NCI-H82 (cell line): ENCODE measurements around the gene CHST13.
A peak's percentile ranks its signal among the peaks of the same experiment; 100 is the strongest.
"Not testable (repeated sequence)": the region's sequence is repeated elsewhere in the genome, so short reads cannot be mapped to it uniquely, and the experiment has no call there.

Experiments used
- DNase-seq: peaks from one replicate; lab custom pipeline; 2025; lab: John Stamatoyannopoulos, UW

The CHST13 gene

DNA sequence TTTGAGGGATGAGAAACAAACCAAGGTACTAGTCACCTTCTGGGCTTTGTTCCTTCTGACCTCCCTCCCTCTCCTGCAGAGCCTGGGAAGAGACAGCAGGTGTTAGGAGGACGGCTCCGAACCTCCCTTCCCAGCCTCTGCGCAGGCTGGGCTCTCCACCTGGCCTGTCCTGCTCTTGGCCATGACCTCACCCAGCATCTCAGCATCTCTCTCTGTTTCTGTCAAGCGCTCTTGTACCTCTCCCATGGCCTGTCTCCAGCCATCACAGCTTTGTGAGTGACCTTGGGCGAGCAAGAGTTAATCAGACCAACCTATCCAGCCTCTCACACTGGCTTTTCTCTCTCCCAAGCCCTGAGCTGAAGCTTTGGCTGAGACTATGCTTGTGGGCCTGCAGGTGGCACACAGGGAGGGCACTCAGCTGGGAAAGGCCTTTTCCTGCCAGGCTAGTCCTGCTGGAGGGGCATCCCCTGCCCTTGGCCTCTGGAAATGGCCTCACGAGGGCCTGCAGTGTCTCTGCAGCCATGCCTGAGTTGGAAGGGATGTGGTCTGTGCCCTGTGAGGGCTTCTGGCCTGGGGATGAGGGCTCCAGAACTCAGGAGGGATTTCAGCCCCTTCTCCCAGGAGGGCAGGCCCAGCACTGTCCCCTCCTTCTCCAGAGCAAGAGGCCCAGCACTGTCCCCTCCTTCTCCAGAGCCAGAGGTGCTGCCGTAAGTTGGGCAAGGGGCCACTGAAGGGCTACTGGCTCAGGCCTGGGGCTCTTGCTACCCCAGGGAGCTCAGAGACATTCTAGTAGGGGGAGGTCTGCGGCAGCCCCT is 2.1 kb downstream of the CHST13 start:
- no peak for DNase-seq

DNA sequence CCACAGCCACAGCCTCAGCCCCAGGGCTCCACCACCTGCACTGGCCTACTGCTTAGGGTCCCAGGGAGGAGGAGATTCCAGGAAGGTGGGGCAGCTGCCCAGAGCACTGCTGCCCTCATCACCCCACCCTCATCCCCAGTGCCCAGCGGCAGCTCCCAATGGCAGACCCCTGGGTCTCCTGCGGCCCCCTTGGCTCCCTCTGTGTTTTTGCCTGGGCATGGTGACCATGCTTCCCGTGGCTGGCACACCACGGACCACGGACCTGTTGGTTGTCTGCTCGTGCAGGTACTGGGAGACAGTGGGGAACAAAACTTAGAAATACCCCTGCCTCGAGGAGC is 2.7 kb downstream of the CHST13 start:
- DNase-seq = no peak

DNA sequence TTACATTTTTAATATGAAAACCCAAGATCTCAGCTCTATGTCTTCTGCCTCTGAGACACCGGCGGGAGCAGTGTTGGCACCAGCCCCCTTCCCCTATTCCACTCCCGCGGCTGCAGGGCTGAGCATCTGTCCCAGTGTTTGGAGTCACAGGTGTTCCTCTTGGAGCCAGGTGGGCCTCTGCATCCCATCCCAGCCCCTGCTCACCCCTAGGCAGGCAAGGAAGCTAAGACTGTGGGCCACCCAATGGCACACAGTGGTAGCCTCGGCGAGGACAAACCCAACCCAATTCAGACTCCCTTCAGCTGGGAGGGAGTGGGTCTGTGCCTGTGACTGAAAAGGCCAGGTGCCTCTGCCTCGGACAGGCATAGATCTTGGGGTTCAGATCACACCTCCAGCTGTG is 3.1 kb downstream of the CHST13 start:
- DNase-seq = no peak

DNA sequence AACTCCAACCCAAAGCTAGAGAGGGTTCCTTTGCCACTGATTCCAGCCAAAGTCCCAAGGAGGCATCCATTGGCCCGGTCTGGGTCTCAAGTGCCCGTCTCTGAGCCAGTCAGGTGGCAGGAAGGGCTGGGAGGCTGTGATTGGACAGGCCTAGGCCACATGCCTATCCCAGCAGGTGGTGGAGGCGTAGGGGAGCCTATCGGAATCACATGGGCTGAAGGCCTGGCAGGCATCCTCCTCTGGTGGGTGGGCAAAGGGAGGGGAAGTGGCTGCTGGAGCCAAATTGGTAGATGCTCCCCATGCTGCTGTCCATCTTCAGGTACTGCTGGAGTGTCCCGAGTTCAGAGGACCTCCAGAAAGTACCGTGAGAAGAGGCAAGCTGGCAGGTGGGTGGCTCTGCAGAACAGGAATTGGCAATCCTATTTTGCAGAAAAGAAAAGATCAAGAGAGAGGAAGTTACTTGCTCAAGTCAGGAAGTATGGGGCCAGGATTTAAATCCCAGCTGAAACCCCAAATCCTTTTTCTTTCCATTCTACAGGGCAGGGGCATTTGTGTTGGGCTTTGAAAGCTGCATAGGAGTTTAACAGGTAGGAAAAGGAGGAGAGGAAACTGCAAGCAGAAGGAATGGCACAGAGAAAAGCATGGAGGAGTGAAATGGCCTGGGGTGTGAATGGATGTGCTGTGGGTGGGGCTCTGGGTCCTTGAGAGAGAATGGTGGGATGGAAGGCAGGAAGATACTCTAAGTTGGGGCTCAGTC is 3.7 kb downstream of the CHST13 start:
- peak; percentile 33 for DNase-seq

DNA sequence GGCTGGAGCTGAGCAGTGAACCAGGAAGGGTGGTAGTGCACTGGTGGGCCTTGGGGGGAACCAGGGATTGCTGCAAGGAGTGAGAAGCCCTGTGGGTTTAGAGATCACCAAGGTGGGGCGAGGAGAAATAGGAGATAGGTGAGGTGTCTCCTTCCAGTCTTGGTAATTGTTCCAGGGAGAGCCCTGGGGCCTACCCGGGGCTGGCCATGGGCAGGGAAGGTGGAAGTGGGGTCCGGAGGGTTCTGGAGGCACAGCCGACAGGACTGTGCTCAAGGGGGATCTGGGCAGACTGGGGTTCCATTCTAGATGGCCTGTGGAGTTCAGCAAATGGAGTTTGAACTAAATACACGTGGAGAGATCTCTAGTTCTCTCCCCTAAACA is 4.5 kb downstream of the CHST13 start:
- no peak for DNase-seq

DNA sequence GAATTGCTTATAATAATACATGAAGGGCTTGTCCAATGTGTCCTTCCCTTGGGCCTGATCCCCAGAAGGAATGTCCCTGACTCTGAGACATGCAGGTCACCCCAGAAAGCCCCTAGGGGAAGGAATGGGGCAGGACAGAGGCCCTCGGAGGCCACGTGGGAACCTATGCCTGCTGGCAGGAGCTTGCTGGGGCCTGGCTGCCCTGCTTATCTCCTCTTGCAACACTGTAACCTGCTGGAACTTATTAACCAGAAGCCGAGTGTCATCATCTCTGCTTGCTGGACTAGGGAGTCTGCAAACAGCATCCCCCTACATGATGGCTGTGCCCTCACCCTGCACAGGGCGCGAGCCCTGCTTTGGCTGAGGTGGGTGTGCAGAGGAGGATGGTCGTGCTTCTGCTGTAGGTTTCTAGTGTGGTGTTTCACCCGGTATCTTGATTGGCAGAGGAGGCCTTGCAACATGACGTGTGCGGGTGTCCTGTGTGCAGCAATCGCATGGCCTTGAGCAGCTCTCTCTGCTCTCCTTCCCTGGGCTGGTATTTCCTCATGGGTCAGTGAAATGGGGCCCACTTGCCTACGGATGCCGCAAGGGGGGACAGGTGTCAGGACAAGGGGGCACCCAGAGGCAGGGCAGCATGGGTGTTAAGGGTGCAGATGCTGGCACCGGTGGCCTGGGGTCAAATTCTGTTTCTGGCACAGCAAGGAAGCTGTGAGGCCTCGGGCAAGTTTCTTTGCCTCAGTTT is 5.0 kb downstream of the CHST13 start:
- no peak for DNase-seq

DNA sequence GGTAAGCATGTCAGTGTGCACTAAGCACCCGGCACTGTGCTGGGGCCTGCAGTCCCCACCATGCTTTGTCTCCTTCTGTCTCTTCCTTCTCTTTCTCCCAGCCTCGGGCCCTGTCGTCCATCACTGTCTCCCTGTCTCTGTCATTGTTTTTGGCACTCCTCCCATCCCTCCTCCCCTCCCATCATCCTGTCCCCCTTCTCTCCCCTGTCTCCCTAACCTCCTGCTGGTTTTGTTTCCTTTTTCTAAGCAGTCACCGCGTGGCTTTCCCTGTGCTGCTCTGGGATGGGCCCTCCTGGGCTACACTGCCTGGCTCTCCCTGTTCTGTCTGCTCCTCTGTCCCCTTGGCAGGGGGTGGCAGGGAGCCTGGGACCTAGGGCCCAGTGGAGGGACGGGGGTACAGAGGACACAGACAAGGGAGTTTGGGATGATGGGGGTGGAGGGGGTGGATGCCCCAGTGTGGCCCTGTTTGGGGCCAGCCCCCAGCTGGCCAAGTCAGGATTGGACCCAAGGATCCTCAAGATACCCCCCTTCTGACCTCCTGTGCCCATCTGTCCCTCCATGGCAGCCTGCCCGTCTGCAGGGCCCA is 5.7 kb downstream of the CHST13 start:
- DNase-seq = no peak

DNA sequence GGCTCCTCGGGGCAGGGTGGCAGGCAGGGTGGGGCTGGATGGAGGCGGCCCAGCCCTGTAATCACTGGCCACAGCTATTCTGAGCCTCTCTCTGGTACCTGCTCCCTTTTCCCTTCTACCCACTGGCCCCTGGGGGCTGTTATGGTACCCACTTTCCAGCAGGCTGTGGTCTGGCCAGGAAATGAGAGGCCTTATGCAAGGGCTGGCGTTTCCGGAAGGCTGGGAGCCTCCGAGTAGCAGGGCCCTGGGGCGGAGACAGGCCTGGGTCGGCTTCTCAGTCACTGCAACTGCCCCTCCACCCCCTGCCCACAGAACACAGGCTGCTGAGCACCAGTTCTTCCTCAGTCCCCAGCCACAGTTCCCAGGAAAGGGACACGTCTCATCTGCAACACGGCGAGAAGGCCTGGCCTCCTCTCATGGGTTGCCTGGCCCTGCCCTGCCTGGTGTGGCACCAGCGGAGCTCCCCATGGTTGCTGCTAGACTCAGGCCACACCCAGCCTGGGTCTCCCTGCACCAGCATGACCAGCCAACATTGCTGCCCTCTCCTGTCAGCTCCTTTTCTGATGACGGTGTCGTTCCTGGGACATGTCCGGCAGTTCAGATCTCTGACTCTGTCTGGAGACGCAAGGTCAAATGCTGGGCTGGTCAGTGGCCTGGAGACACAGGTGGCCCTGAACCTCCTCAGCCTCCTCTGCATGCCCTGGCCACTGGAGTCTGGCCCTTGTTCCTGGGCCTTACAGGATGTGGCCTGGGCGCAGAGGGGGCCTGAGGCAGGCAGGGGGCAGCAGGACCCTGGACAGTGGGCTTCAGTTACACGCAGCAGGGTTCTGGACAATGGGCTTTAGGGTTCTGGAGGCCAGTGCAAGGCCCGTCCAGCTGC is 6.5 kb downstream of the CHST13 start:
- DNase-seq = no peak

DNA sequence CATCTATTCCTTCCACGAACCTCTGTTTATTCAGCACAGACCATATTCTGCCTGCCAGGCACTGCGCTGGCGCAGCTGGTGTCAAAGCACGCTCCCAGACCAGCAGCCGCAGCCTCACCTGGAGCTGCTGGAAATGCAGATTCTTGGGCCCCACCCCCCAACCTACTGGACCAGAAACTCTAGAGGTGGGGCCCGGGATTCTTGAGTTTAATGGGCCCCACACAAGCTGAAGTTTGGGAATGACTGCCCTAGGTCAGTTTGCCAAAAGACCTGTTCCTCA is 7.0 kb downstream of the CHST13 start:
- DNase-seq = no peak

DNA sequence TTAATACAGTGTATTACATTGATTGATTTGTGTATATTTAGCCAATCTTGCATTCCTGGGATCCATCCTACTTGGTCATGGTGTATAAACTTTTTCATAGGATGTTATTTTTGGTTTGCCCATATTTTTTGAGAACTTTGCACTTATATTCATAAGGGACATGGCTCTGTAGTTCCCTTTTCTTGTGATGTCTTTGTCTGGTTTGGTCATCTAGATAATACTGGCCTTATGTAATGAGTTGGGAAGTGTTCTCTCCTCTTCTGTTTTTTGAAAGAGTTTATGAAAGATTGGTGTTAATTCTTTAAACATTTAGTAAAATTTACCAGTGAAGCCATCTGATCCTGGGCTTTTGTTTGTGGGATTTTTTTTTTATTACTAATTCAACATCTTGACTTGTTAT is 9.6 kb downstream of the CHST13 start:
- DNase-seq = no peak

DNA sequence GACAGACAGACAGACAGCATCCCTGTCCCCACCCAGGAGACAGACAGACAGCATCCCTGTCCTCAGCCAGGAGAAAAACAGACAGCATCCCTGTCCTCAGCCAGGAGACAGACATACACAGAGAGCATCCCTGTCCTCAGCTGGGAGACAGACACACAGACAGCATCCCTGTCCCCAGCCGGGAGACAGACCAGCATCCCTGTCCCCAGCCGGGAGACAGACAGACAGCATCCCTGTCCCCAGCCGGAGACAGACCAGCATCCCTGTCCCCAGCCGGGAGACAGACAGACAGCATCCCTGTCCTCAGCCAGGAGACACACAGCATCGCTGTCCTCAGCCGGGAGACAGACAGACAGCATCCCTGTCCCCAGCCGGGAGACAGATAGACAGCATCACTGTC is 10.8 kb downstream of the CHST13 start:
- DNase-seq = not testable (repeated sequence)

DNA sequence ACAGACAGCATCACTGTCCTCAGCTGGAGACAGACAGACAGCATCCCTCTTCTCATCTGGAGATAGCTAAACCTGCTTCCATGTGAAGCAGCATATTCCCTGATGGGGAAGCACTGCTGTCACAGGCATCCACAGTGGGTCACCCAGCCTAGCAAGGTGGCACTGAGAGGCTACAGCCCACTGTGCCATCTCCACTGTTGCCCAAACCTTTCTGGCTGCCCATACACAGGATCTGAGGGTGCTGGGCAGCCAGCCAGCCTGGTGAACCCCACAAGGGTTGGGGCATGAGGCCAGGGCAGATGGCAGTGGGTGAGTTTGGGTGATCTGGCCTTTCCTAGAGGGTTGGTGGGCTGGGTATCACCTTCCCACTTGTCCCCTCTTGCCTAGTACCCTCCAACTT is 11.7 kb downstream of the CHST13 start:
- no peak for DNase-seq

DNA sequence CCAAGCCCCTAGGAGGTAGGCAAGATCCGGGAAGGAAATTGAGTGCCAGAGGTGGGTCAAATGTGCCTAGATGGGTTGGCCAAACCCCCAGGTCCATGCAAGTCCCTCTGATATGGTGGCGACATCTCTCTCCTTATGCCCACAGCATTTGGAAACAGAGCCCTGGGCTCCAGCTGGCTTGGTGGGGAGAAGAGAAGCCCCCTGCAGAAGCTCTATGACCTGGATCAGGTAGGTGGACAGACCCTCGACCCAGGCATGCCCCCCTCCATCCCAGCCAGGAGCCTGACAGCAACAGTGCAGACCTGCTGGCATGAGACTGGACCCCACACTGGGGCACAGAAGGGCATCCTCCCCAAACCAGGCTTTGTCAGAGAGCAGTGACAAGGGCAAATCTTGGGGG is 12.2 kb downstream of the CHST13 start:
- DNase-seq = no peak

DNA sequence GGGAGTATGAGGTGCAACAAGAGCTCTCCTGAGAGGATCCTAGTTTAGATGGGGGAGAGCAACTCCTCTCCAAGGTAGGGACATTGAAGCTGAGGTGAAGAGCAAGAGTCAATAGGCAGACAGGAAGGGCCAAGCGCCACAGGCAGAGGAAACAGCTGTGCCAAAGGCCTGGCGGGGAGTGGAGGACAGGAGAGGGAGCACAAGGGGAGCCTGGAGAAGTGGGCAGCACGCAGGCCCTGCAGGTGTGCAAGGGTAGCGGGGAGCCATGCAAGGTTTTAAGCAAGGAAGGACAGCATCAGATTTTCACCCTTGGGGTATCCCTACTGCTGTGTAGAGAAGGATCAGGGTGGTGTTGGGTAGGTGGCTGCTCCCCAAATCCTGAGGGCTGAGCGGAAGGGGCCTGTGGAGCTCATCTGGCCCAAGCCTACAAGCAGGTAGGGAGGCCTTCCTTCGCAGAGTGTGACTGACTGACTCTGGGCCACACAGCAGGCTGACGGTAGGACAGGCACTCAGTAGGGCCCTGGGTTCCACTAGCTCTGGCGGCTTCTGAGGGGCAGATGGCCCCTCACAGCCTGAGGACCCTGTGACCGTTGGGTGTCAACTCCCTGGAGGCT is 13.3 kb downstream of the CHST13 start:
- DNase-seq = no peak

DNA sequence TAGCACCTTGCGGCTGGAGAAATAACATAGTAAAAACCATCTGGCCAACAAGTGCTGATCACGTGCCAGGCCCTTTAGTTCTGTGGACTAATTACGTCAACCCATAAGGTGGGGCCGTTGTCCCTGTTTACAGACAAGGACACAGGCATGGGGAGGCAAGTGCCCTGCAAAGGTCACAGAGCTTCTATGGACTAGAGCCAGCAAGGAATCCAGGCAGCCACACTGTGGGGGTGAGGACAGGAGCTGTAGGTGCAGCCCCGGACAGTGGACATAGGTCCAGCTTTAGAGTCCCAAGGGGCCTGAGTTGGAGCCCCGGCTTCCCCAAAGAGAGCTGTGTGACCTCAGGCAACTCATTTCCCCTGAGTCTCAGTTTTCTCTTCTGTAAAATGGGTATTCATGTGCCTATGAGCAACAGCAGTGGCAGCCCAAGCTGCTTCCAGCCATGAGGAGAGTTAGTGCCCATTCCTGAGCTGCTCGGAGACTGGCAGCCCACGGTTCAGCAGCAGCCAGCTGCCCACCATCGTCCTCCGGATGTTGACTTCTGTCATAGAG is 13.9 kb downstream of the CHST13 start:
- peak; percentile 76 for DNase-seq

DNA sequence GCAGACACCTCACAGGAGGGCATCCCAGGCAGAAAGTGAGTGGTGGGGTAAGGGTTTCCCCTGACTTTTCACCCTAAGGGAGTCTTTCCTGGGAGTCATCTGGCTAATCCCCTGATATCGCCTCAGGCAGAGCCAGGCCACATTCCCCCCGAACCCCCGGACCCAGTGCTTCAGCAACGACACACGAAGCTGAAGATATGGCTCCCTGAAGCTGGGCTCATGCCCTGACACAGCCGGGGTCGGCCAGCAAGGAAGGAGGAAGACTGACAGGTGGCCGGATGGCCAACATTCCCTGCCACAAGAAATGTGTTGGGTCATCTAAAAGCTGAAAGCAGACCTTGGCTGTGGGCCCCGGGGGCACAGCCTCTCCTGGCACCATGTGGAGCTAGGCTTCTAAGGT is 14.4 kb downstream of the CHST13 start:
- DNase-seq = no peak

DNA sequence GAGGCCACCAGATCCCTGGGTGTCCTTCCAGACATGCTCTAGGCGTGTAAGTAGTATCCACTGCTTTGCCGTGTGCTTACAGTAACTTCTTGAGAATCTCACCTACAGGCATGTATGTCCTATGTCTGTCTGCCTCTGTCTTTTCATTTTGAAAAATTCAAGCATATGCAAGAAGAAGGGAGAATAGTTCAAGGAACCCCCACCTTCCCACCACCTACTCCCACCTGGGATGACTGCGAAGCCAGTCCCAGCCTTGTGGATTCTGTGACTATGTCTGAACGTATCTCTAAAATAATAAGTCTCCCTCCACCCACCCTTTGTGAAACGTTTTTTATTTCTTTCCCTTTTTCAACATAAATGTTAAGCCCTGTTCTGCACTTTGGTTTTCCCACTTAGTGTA is 15.0 kb downstream of the CHST13 start:
- no peak for DNase-seq

DNA sequence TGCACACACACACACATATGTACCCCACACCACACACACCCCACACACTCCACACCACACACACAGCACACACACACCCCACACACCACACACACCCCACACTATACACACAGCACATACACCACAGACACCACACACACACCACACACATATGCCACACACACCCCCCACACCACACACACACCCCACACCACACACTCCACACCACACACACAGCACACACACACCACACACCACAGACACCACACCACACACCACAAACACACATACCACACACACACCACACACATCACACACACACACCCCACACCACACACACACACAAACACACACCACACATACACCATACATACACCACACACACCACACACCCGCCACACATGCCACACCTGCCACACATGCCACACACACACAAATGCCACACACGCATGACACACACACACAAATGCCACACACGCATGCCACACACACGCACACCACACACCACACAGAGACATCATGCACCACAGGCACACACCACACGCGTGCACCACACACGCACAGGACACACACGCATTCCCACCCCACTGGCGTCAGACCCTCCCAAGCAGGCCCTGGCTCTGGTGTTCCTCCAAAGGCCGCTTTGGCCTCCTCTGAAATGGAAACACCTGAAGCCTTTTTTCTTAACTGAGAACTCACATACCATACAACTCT is 15.7 kb downstream of the CHST13 start:
- DNase-seq = no peak

DNA sequence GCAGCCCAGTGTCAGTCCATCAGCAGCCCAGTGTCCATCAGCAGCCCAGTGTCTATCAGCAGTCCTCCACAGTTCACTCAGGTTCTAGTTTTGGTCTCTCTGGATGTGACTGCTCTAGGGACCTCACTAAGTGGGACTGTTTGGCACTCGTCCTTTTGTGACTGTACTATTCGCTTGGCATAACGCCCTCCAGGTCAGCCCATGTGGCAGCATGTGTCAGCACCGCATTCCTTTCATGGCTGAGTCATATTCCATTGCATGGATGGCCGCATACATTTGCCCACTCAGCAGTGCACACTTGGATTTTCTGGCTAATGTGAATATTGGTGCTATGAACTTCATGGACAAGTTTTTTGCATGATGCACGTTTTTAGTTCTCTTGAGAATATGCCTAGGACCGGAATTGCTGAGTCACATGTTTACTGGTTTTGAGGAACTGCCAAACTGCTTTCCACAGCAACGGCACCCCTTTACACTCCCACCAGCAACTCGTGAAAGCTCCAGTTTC is 16.4 kb downstream of the CHST13 start:
- no peak for DNase-seq

DNA sequence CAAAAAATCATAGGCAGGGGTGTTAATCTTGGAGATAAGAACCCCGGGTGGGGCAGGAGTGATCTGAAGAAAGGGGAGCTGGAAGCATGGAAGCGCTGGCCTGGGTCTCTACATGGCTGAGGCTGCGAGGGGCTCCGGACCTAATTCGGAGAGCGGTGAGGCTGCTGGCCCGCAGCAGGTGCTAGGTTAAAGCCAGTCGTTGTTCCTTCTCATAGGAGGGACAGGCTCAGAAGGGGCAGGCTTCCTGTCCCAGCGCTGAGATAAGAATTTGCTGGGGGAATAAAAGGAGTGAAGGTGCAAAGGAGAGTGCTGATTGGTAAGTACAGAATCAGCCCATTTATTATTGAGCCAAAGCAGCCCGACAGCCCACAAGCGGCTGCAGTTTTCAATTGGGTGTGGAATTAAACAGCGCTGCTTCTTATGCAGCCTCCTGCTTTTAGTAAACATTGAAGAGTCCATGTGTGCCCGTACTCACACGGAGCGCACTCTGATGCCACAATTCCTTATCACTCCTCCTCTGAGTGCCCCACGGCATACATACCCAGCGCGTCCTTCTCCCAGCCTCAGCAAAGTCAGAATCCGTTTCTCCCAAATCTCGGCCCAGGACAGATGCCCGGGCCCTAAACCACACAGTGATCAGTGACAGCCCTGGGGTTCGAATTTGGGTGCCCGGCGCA is 17.1 kb downstream of the CHST13 start:
- no peak for DNase-seq
